ENCODE measurements around the gene NKD1. TPM values are rescaled to one million over a fixed set of nuclear protein-coding genes. Genes with fewer than 3 reads are reported as not detected.
"Not testable (repeated sequence)": the region's sequence is repeated elsewhere in the genome, so short reads cannot be mapped to it uniquely, and the experiment has no call there.

NKD1 gene
- polyA plus RNA-seq, 4 donors, result 10.3 to 13.1 (median 12.0) TPM

DNA sequence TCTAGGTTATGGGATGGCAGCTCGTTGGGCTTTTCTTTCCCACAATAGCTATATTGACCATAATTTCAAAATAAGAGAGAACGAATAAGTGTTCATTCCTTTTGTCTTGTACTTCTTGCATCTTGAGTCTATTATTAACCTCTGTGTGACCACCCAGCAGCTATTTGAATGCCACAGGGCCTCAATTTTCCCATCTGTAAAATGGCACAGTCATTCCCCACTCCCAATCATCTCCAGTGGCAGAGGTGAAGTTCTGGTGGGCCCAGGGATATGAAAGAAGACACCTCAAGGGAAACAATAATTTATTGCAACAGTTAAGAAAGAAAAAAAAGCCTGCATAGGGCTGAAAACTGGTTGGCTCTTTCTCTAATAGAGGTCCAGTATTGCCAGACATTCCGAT lies 28.6 kb upstream of the NKD1 start:
- no peak for DNase-seq (ENCODE audit: low read depth in 4 of 4, low spot score in 3 of 4)

- DNase-seq (ENCODE audit: low read depth in 4 of 4, low spot score in 3 of 4), result no peak
These were observed 27.5 kb upstream of the NKD1 start for GRCh38 chr16:50520451-50521245.

DNA sequence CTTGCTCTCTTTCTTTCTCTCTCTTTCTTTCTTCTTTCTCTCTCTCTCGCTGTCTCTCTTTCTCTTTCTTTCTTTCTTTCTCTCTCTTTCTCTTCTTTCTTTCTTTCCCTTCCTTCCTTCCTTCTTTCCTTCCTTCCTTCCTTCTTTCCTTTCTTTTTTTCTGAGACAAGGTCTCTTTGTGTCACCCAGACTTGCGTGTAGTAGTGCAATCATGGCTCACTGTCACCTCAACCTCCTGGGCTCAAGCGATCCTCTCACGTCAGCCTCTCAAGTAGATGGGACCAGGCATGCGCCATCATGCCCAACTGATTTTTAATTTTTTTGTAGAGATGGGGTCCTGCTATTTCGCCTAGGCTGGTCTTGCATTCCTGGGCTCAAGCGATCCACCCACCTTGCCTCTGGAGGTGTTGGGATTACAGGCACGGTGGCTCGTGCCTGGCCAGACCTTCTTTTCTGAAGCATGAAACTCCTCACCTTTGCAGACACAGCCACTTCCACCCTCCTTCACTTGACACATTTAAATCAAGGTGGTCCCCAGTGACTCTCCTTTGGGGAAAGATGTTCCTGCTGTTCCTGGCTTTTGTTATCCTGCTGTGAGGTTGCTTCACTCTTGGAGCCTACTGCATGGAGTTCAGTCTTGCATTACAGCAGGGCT lies 26.8 kb upstream of the NKD1 start:
- no peak for DNase-seq (ENCODE audit: low read depth in 4 of 4, low spot score in 3 of 4)

- no peak for DNase-seq (ENCODE audit: low read depth in 4 of 4, low spot score in 3 of 4)
These were observed 25.9 kb upstream of the NKD1 start for GRCh38 chr16:50522324-50522723.

- no peak for DNase-seq (ENCODE audit: low read depth in 4 of 4, low spot score in 3 of 4)
These were observed 24.5 kb upstream of the NKD1 start for GRCh38 chr16:50523710-50524109.

DNA sequence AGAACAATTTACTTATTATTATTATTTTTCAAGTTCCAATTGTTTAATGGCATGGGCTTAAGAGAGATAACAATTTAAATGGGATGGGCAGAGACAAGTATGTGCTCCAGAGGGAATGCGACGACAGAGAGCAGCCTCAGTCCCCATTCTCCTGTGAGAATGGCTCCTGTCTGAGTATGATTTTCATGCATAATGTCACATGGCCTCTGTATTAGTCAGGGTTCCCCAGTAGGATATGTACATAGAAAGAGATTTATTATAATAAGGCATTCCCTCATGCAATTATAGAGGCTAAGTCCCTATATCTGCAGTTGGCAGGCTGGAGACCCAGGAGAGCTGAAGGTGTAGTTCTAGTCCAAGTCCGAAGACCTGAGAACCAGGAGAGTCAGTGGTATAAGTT lies 22.9 kb upstream of the NKD1 start:
- no peak for DNase-seq (ENCODE audit: low read depth in 4 of 4, low spot score in 3 of 4)

DNA sequence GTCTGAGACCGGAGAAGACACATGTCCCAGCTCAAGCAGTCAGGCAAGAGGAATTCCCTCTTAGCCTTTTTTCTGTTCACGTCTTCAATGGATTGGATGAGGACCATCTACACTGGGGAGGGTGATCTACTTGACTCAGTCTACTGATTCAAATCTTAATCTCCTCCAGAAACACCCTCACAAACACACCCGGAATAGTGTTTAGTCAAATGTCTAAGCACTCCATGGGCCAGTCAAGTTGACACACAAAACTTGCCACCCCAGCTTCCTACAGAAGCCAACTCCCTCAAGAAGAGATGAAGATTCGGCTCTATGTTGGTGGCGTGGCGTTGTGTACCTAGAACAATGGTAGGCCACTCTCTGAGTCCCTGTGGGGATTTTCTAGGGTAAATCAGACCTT lies 22.5 kb upstream of the NKD1 start:
- DNase-seq (ENCODE audit: low read depth in 4 of 4, low spot score in 3 of 4), result no peak

- DNase-seq (ENCODE audit: low read depth in 4 of 4, low spot score in 3 of 4), result no peak
These were observed 21.9 kb upstream of the NKD1 start for GRCh38 chr16:50526249-50526648.

GRCh38 chr16:50526796-50527195 lies 21.4 kb upstream of the NKD1 start:
- no peak for DNase-seq (ENCODE audit: low read depth in 4 of 4, low spot score in 3 of 4)

- DNase-seq (ENCODE audit: low read depth in 4 of 4, low spot score in 3 of 4), result no peak
These were observed 19.4 kb upstream of the NKD1 start for GRCh38 chr16:50528820-50529219.

DNA sequence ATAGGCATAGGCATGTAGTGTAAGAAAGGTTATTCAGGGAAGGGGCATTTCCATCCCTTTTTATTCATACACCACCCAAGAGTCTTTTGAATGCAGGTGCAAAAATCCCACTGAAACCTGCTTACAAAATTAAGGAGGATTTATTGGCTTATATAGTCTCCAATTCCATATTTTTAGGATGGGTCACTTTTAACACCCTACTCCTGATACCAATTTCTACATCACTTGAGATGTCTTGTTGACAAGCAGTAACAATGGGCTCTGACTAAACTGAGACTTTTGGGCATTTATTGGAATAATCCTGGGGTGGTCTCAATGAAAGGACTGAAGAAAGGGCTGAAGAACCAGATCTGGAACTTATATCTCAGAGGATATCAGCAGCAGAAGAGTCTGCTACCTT lies 18.9 kb upstream of the NKD1 start:
- DNase-seq (ENCODE audit: low read depth in 4 of 4, low spot score in 3 of 4), result no peak

- no peak for DNase-seq (ENCODE audit: low read depth in 4 of 4, low spot score in 3 of 4)
These were observed 17.6 kb upstream of the NKD1 start for GRCh38 chr16:50530277-50531236.

DNA sequence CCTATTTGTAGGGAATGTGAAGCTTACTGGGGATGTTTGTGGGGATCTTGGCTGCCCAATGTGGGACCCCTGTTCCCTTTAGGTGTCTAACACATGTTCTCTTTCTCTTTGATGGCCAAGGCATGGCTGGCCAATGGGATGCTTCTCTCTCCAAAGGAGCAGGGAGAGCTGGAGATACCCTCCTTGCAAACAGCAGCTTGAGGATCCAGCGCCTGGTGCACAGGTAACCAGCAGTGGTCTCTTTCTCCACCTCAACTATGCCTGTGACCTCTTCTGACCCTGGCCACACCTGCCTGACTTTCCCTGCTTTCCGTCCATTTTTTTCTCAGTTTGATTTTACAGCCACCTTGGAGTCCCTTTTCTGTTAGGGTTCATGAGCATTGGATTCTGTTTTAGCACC lies 16.8 kb upstream of the NKD1 start:
- DNase-seq (ENCODE audit: low read depth in 4 of 4, low spot score in 3 of 4), result no peak

DNA sequence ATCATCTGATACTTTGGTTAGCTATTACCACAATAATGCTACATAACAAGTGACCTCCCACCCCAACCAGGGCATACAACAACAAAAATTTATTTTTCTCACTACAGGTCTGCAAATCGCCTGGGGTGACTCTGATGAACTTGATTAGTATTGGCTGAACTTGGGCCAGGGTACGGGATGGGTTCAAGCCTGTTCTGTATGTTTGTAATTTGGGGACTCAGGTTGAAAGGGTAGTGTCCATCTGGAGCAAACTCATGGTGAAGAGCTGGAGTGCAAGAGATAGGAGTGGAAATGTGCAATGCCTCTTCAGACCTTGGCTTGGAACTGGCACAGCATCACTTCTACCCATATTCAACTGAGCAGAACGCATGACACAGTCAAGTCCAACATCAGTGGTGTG lies 16.3 kb upstream of the NKD1 start:
- DNase-seq (ENCODE audit: low read depth in 4 of 4, low spot score in 3 of 4), result no peak

- DNase-seq (ENCODE audit: low read depth in 4 of 4, low spot score in 3 of 4), result no peak
These were observed 15.6 kb upstream of the NKD1 start for GRCh38 chr16:50532576-50532975.

DNA sequence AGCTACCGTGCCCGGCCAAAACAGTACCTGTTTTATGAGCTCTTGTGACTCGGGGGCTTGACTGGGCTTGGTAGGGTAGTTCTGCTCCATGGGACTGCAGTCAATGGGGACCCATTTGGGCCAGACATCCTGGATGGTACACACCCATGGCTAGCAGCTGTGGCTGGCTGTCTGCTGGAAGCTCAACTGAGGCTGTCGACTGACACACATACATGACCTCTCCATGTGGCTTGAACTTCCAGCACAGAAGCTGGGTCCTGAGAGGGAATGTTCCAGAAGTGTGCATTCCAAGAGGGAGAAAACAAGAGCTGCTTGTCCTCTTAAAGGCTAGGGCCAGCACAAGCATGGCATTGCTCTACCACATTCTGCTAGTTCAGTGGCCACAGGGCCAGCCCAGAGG lies 14.9 kb upstream of the NKD1 start:
- no peak for DNase-seq (ENCODE audit: low read depth in 4 of 4, low spot score in 3 of 4)

- DNase-seq (ENCODE audit: low read depth in 4 of 4, low spot score in 3 of 4), result no peak
These were observed 14.1 kb upstream of the NKD1 start for GRCh38 chr16:50534091-50534490.

GRCh38 chr16:50534556-50534955 lies 13.6 kb upstream of the NKD1 start:
- no peak for DNase-seq (ENCODE audit: low read depth in 4 of 4, low spot score in 3 of 4)

GRCh38 chr16:50534958-50535357 lies 13.2 kb upstream of the NKD1 start:
- no peak for DNase-seq (ENCODE audit: low read depth in 4 of 4, low spot score in 3 of 4)

DNA sequence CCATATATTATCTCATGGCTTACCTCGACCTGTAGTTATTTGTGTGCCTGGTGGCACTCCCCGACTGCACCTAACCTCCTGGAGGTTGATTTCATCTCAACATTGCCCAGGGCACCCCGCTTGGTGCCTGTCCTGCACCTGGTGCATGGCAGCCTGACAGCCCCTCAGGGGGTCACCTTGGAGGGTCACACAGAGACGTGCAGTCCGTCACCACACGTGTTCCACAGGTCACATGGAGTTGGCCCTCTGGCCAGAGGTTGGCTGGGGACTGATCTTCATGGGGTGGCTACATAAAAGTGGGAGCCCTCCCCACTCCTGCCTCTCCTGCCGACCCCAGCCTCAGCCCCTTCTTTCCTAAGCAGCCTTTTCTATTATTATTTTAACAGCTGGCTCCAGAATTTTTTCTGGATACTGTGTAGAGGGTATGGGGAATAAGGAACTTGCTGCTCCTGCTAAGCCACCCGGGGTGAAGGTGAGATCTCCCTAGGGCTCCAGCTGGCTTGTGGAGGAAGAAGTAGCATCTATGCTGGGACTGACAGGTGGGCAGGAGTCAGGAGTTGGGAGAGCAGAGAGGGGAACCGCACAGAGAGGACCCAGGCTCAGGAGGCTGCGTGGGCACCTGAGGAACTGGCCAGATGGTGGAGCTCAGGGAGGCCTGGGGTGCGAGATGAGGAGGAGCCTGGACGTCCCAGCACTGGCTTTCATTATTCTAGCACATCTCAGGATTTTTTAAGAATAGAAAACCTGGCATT lies 12.5 kb upstream of the NKD1 start:
- DNase-seq (ENCODE audit: low read depth in 4 of 4, low spot score in 3 of 4), result no peak

DNA sequence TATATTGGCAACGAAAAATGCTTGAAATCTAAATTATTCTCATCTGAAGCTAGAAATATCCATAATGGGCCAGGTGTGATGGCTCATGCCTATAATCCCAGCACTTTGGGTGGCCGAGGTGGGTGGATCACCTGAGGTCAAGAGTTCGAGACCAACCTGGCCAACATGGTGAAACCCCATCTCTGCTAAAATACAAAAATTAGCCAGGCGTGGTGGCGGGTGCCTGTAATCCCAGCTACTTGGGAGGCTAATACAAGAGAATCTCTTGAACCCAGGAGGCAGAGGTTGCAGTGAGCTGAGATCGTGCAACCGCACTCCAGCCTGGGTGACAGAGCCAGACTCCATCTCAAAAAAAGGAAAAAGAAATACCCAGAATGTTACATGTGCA lies 11.9 kb upstream of the NKD1 start:
- DNase-seq (ENCODE audit: low read depth in 4 of 4, low spot score in 3 of 4), result not testable (repeated sequence)

Measured in right renal pelvis (tissue), 4 donors.